H9 (cell line): ENCODE results near the gene SNAP25. TPM values are rescaled to one million over a fixed set of nuclear protein-coding genes. Genes with fewer than 3 reads are reported as not detected.

Experiments used
- DNase-seq: peaks from one replicate; pipeline ENCODE4 v3.0.0-alpha.2; 2017
- H2AFZ ChIP-seq: one replicate; pipeline ENCODE4 v1.6.1; 2013; ENCODE audit warnings: mild to moderate bottlenecking, low read length, control low read depth, moderate library complexity
- H2AK5ac ChIP-seq: 2 replicates; pipeline ENCODE4 v1.6.1; 2013; ENCODE audit warnings: low read length, control low read depth, mixed read lengths; ENCODE audit not compliant: insufficient read length
- H2BK120ac ChIP-seq: one replicate; pipeline ENCODE4 v1.6.1; 2013; ENCODE audit warnings: low read depth, mild to moderate bottlenecking, low read length, control low read depth, inconsistent platforms; ENCODE audit not compliant: poor library complexity, severe bottlenecking
- H2BK12ac ChIP-seq: 2 replicates; pipeline ENCODE4 v1.6.1; 2013; ENCODE audit warnings: low read length, control low read depth, mixed read lengths, low read depth; ENCODE audit not compliant: insufficient read length
- H2BK15ac ChIP-seq: 2 replicates; pipeline ENCODE4 v1.6.1; 2013; ENCODE audit warnings: low read depth, low read length, control low read depth
- H2BK20ac ChIP-seq: one replicate; pipeline ENCODE4 v1.6.1; 2013; ENCODE audit warnings: low read depth, mild to moderate bottlenecking, low read length, control low read depth, inconsistent platforms; ENCODE audit not compliant: poor library complexity, severe bottlenecking
- H2BK5ac ChIP-seq: 2 replicates; pipeline ENCODE4 v1.6.1; 2013; ENCODE audit warnings: low read length, control low read depth, mixed read lengths; ENCODE audit not compliant: insufficient read length
- H3K14ac ChIP-seq: 2 replicates; pipeline ENCODE4 v1.6.1; 2013; ENCODE audit warnings: low read length, control low read depth; ENCODE audit not compliant: insufficient read depth
- H3K18ac ChIP-seq: 2 replicates; pipeline ENCODE4 v1.6.1; 2013; ENCODE audit warnings: low read depth, mild to moderate bottlenecking, mixed read lengths, low read length, control low read depth; ENCODE audit not compliant: insufficient read length
- H3K23ac ChIP-seq: 2 replicates; pipeline ENCODE4 v1.6.1; 2013; ENCODE audit warnings: low read length, control low read depth, mixed read lengths, low read depth; ENCODE audit not compliant: insufficient read length
- H3K23me2 ChIP-seq: 2 replicates; pipeline ENCODE4 v1.6.1; 2013; ENCODE audit warnings: low read depth, mild to moderate bottlenecking, mixed read lengths, low read length, control low read depth; ENCODE audit not compliant: insufficient read length, poor library complexity, severe bottlenecking
- H3K27ac ChIP-seq: 2 replicates; pipeline ENCODE4 v1.5.1; 2013; ENCODE audit warnings: low read length, control low read depth, mixed read lengths, low read depth; ENCODE audit not compliant: insufficient read length
- H3K27me3 ChIP-seq: 2 replicates; pipeline ENCODE4 v1.6.1; 2013; ENCODE audit warnings: low read length, control low read depth, inconsistent platforms; ENCODE audit not compliant: insufficient read depth
- H3K4ac ChIP-seq: 2 replicates; pipeline ENCODE4 v1.6.1; 2013; ENCODE audit warnings: low read depth, mild to moderate bottlenecking, control low read depth, inconsistent platforms, low read length, moderate library complexity
- H3K4me1 ChIP-seq: 2 replicates; pipeline ENCODE4 v1.6.1; 2013; ENCODE audit warnings: low read length, control low read depth, inconsistent platforms; ENCODE audit not compliant: insufficient read depth
- H3K4me2 ChIP-seq: 2 replicates; pipeline ENCODE4 v1.6.1; 2013; ENCODE audit warnings: low read length, control low read depth, mixed read lengths; ENCODE audit not compliant: insufficient read length, insufficient read depth
- H3K56ac ChIP-seq: 2 replicates; pipeline ENCODE4 v1.6.1; 2013; ENCODE audit warnings: low read depth, mild to moderate bottlenecking, mixed read lengths, low read length, control low read depth; ENCODE audit not compliant: insufficient read length
- H3K79me1 ChIP-seq: 2 replicates; pipeline ENCODE4 v1.6.1; 2013; ENCODE audit warnings: low read depth, mild to moderate bottlenecking, moderate library complexity, low read length, control low read depth, inconsistent platforms; ENCODE audit not compliant: insufficient read depth, poor library complexity, severe bottlenecking
- H3K79me2 ChIP-seq: 2 replicates; pipeline ENCODE4 v1.6.1; 2013; ENCODE audit warnings: low read length, control low read depth, inconsistent platforms; ENCODE audit not compliant: insufficient read depth
- H3K9ac ChIP-seq: 2 replicates; pipeline ENCODE4 v1.6.1; 2013; ENCODE audit warnings: low read length, control low read depth, mixed read lengths; ENCODE audit not compliant: insufficient read length; ENCODE audit errors: extremely low read depth
- H3K9me3 ChIP-seq: one replicate; pipeline ENCODE4 v1.6.1; 2013; ENCODE audit warnings: low read depth, low read length, inconsistent platforms; ENCODE audit not compliant: control insufficient read depth
- H3T11ph ChIP-seq: one replicate; pipeline ENCODE4 v1.6.1; 2013; ENCODE audit warnings: mild to moderate bottlenecking, low read length, control low read depth, inconsistent platforms
- H4K20me1 ChIP-seq: one replicate; pipeline ENCODE4 v1.6.1; 2013; ENCODE audit not compliant: control insufficient read depth, insufficient read length, insufficient read depth
- H4K5ac ChIP-seq: 2 replicates; pipeline ENCODE4 v1.6.1; 2013; ENCODE audit warnings: low read depth, mild to moderate bottlenecking, mixed read lengths, low read length, control low read depth; ENCODE audit not compliant: insufficient read length
- H4K8ac ChIP-seq: replicated peaks from 2 replicates; pipeline ENCODE4 v1.6.1; 2013; ENCODE audit warnings: low read length, control low read depth, mixed read lengths, low read depth; ENCODE audit not compliant: insufficient read length
- H4K91ac ChIP-seq: 2 replicates; pipeline ENCODE4 v1.6.1; 2013; ENCODE audit warnings: low read depth, mild to moderate bottlenecking, moderate library complexity, mixed read lengths, low read length, control low read depth; ENCODE audit not compliant: insufficient read length
- H3K27ac Mint-ChIP-seq, 3 experiments: 2 replicates in 2 of 3; 3 replicates in 1 of 3; pipeline ENCODE4 v1.8.0; 2020 to 2021; ENCODE audit warnings: mixed read lengths in 3 of 3, mild to moderate bottlenecking in 1 of 3, moderate library complexity in 1 of 3
- H3K27me3 Mint-ChIP-seq: 2 replicates; pipeline ENCODE4 v1.8.0; 2021; ENCODE audit warnings: low read depth, mild to moderate bottlenecking, moderate library complexity, mixed read lengths
- H3K36me3 Mint-ChIP-seq, 3 experiments: 2 replicates in 2 of 3; 3 replicates in 1 of 3; pipeline ENCODE4 v1.8.0; 2020 to 2021; ENCODE audit warnings: low read depth in 3 of 3, mixed read lengths in 3 of 3; ENCODE audit not compliant: insufficient read depth in 1 of 3
- H3K4me1 Mint-ChIP-seq, 2 experiments: 2 replicates each; pipeline ENCODE4 v1.8.0; 2020; ENCODE audit warnings: mixed read lengths in 2 of 2
- H3K4me3 Mint-ChIP-seq, 2 experiments: 2 replicates in 1 of 2; 3 replicates in 1 of 2; pipeline ENCODE4 v1.8.0; 2020 to 2021; ENCODE audit warnings: mild to moderate bottlenecking in 2 of 2, mixed read lengths in 2 of 2, moderate library complexity in 1 of 2
- H3K9me3 Mint-ChIP-seq, 2 experiments: 2 replicates in 1 of 2; 3 replicates in 1 of 2; pipeline ENCODE4 v1.8.0; 2020; ENCODE audit warnings: mild to moderate bottlenecking in 2 of 2, mixed read lengths in 2 of 2, moderate library complexity in 1 of 2
- WGBS: extraction: QIAGEN DNeasy Blood & Tissue Kit; methylation state at CpG from one replicate; pipeline ENCODE4 v1.1.7; 2013; ENCODE audit warnings: missing lambda C conversion rate, low lambda C conversion rate, mixed read lengths; ENCODE audit not compliant: insufficient read length; ENCODE audit errors: extremely low coverage; 5-methylcytosine and 5-hydroxymethylcytosine counted together
- total RNA-seq: library from RNA; stranded (reverse); gene quantifications from 2 replicates; pipeline ENCODE4 v1.2.1, GENCODE V29; 2021
- TF ChIP-seq, protein P1 (sequence below): fragments of 200-600 bp; sonication (generic); conservative IDR thresholded peaks from 3 replicates; pipeline ENCODE4 v1.8.0; 2021; ENCODE audit warnings: antibody characterized with exemption, mild to moderate bottlenecking

SNAP25 gene
- total RNA-seq, 1 experiment from 2014 or later, result 0.13 TPM

- Mint-ChIP-seq H3K27ac (no peak overlapping the region), H3K9me3 (peaks cover 3 to 5% of the 10 kb centered on the region in 2 experiments; a peak in 3 of 5 replicates), H3K36me3 (peaks cover 1 to 10% (median 4%) of the 10 kb centered on the region in 3 experiments; a peak in 5 of 7 replicates), H3K27me3 (no peaks in the 10 kb centered on the region; the same call in 1 of the 2 replicates), H3K4me3 (no peak overlapping the region), H3K4me1 (peaks cover 3% of the 10 kb centered on the region in 2 experiments; a peak in 2 of 4 replicates)
- Histone ChIP-seq H3K9ac (no peak overlapping the region), H3K27me3 (no peaks in the 10 kb centered on the region), H4K91ac (no peak overlapping the region), H3K56ac (no peak overlapping the region), H2BK15ac (no peak overlapping the region), H3K23me2 (no peaks in the 10 kb centered on the region), H3K4me2 (no peak overlapping the region), H3K18ac (no peak overlapping the region), H3K4me1 (no peaks in the 10 kb centered on the region), H2BK120ac (no peak overlapping the region), H2AFZ (no peak overlapping the region), H2BK12ac (no peak overlapping the region), H3K9me3 (peaks cover 8% of the 10 kb centered on the region), H3K79me2 (no peaks in the 10 kb centered on the region), H2BK20ac (no peak overlapping the region), H3K27ac (no peak overlapping the region), H3K14ac (no peak overlapping the region), H2BK5ac (no peak overlapping the region), H3K23ac (no peak overlapping the region), H4K20me1 (no peaks in the 10 kb centered on the region), H4K8ac (no peak overlapping the region), H3K79me1 (no peaks in the 10 kb centered on the region), H3K4ac (no peak overlapping the region), H3T11ph (no peak overlapping the region), H4K5ac (no peak overlapping the region), H2AK5ac (no peak overlapping the region)
- no CpG with 5 or more reads among the region's 2 CpGs for WGBS
- no peak for DNase-seq
- TF ChIP-seq, protein P1, sequence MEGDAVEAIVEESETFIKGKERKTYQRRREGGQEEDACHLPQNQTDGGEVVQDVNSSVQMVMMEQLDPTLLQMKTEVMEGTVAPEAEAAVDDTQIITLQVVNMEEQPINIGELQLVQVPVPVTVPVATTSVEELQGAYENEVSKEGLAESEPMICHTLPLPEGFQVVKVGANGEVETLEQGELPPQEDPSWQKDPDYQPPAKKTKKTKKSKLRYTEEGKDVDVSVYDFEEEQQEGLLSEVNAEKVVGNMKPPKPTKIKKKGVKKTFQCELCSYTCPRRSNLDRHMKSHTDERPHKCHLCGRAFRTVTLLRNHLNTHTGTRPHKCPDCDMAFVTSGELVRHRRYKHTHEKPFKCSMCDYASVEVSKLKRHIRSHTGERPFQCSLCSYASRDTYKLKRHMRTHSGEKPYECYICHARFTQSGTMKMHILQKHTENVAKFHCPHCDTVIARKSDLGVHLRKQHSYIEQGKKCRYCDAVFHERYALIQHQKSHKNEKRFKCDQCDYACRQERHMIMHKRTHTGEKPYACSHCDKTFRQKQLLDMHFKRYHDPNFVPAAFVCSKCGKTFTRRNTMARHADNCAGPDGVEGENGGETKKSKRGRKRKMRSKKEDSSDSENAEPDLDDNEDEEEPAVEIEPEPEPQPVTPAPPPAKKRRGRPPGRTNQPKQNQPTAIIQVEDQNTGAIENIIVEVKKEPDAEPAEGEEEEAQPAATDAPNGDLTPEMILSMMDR, result no peak
These were observed 120.0 kb downstream of the SNAP25 start for GRCh38 chr20:10338426-10339180.
